MCF 10A (cell line): Measurements from ENCODE around the gene CATSPERD. TPM values are rescaled to one million over a fixed set of nuclear protein-coding genes. Genes with fewer than 3 reads are reported as not detected.

Experiments
- BruUV-seq: library from RNA; stranded (reverse); fragments of 400-500 nt; replicated peaks from 2 replicates; lab custom pipeline; 2021; lab: Mats Ljungman, UMichigan
- CTCF ChIA-PET: fragments of 300-600 bp; sonication (Branson Sonifier 250); formaldehyde crosslinking; extraction: SDS; loops from one replicate; lab custom pipeline; 2021; ENCODE audit warnings: antibody characterized with exemption, inconsistent platforms; lab: Yijun Ruan, JAX
- POLR2A ChIA-PET: fragments of 300-600, 350-650 bp; sonication (Branson Sonifier 250); formaldehyde crosslinking; extraction: SDS; loops from one replicate; lab custom pipeline; 2020; ENCODE audit warnings: antibody characterized with exemption, inconsistent platforms; lab: Yijun Ruan, JAX
- DNase-seq: peaks from one replicate; pipeline ENCODE4 v3.0.0-alpha.2; 2018; ENCODE audit not compliant: unreplicated experiment
- H3K27ac Mint-ChIP-seq: one replicate; pipeline ENCODE4 v1.8.0; 2022; ENCODE audit warnings: mild to moderate bottlenecking, low read depth, mixed read lengths; ENCODE audit not compliant: unreplicated experiment
- H3K27me3 Mint-ChIP-seq: one replicate; pipeline ENCODE4 v1.8.0; 2022; ENCODE audit warnings: mixed read lengths; ENCODE audit not compliant: insufficient read depth, unreplicated experiment
- H3K36me3 Mint-ChIP-seq: one replicate; pipeline ENCODE4 v1.8.0; 2022; ENCODE audit warnings: mild to moderate bottlenecking, moderate library complexity, mixed read lengths; ENCODE audit not compliant: insufficient read depth, unreplicated experiment
- H3K4me1 Mint-ChIP-seq: one replicate; pipeline ENCODE4 v1.8.0; 2022; ENCODE audit warnings: mixed read lengths; ENCODE audit not compliant: insufficient read depth, unreplicated experiment
- H3K4me3 Mint-ChIP-seq: one replicate; pipeline ENCODE4 v1.8.0; 2022; ENCODE audit warnings: mild to moderate bottlenecking, moderate library complexity, mixed read lengths; ENCODE audit not compliant: unreplicated experiment
- H3K9me3 Mint-ChIP-seq: one replicate; pipeline ENCODE4 v1.8.0; 2022; ENCODE audit warnings: mixed read lengths; ENCODE audit not compliant: unreplicated experiment
- CTCF ChIP-seq: fragments of 200-600 bp; IDR thresholded peaks from one replicate; pipeline ENCODE4 v1.8.0; 2022; ENCODE audit warnings: antibody characterized with exemption, mild to moderate bottlenecking; ENCODE audit not compliant: unreplicated experiment
- intact Hi-C: fragments of 100-400 bp; cut with micrococcal nuclease; formaldehyde crosslinking; loops from 2 replicates; pipeline ENCODE4 v1.14.1; 2022
- total RNA-seq: library from RNA; stranded (reverse); gene quantifications from 2 replicates; pipeline ENCODE4 v1.2.3, GENCODE V29; 2022

The CATSPERD gene
- total RNA-seq, 1 experiment from 2014 or later: not detected

DNA sequence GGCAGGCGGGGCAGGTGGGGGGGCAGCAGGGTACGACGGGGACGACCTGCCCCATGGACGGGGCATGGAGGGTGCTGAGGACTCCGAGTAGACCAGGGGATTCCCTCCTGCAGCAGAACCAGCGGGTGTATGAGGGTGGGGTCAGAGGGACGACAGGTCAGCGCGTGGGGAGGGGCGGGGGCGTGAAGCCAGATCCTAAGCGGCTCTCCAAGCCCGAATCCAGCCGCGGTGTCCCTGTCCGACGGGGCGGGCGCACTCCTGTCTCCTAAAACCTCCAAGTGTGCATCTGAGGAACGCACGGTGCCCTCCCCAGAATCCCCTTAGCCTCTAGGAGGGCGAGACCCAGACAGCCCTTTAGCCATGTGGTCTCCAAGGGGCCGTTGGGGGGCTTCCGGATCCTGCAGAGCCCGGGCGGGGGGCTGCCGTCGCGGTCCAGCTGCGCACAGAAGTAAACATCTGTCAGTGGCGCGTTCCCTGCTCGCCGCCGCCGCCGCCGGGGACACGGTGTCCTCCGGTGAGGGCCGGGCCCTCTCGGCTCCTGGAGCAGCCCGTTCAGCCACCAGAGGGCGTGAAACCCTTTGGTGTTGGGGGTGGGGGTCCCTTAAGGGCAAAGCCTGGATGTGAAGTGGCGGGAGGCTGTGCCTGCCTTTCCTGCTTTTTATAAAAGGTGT is 85.2 kb downstream of the CATSPERD start:
- Mint-ChIP-seq H3K27me3 (no peaks in the 10 kb centered on the region), H3K9me3 (no peaks in the 10 kb centered on the region), H3K36me3 (peaks cover 9% of the 10 kb centered on the region), H3K4me1 (no peaks in the 10 kb centered on the region), H3K4me3 (peak overlapping the region; percentile 29), H3K27ac (no peak overlapping the region)
- DNase-seq: peak; percentile 72
- ChIA-PET CTCF (interaction anchor here (0.6 to 0.7 kb wide), 4 partner anchors 11 to 625 kb away, joined by 3 to 4 read pairs (median 3); no protein-coding TSS in a partner anchor), POLR2A (no interaction called here)
- intact Hi-C loops: loop anchor here (2.0 to 10.0 kb wide), 2 partner anchors 87 to 179 kb away; no protein-coding TSS in a partner anchor
- TF ChIP-seq CTCF: peak; percentile 77
- BruUV-seq: no TSS peak

GRCh38 chr19:5806133-5806489 is 85.7 kb downstream of the CATSPERD start:
- no TSS peak for BruUV-seq
- Mint-ChIP-seq H3K4me1 (no peaks in the 10 kb centered on the region), H3K4me3 (peak overlapping the region; percentile 29), H3K27me3 (no peaks in the 10 kb centered on the region), H3K27ac (no peak overlapping the region), H3K36me3 (peaks cover 9% of the 10 kb centered on the region), H3K9me3 (no peaks in the 10 kb centered on the region)
- POLR2A ChIA-PET: interaction anchor here (0.6 kb wide), 1 partner anchor 44 kb away, joined by 3 read pairs; no protein-coding TSS in a partner anchor
- CTCF ChIA-PET: interaction anchor here (0.6 to 4.3 kb wide), 6 partner anchors 12 to 625 kb away, joined by 3 to 25 read pairs (median 4); no protein-coding TSS in a partner anchor
- DNase-seq: no peak
- intact Hi-C loops: loop anchor here (10.0 kb wide), 1 partner anchor 179 kb away; no protein-coding TSS in a partner anchor
- TF ChIP-seq CTCF: peak; percentile 23

GRCh38 chr19:5806905-5807304 is 86.5 kb downstream of the CATSPERD start:
- H3K4me3 Mint-ChIP-seq: no peak overlapping the region
- no peak for DNase-seq
- intact Hi-C loops: loop anchor here (10.0 kb wide), 1 partner anchor 178 kb away; no protein-coding TSS in a partner anchor
- H3K9me3 Mint-ChIP-seq: no peaks in the 10 kb centered on the region
- no TSS peak for BruUV-seq
- H3K4me1 Mint-ChIP-seq: no peaks in the 10 kb centered on the region
- TF ChIP-seq CTCF: no peak
- H3K36me3 Mint-ChIP-seq: peaks cover 9% of the 10 kb centered on the region
- no peaks in the 10 kb centered on the region for H3K27me3 Mint-ChIP-seq
- POLR2A ChIA-PET: interaction anchor here (0.6 kb wide), 1 partner anchor 44 kb away, joined by 3 read pairs; no protein-coding TSS in a partner anchor
- CTCF ChIA-PET: interaction anchor here (0.6 to 4.3 kb wide), 5 partner anchors 17 to 185 kb away, joined by 3 to 25 read pairs (median 3); no protein-coding TSS in a partner anchor
- H3K27ac Mint-ChIP-seq: no peak overlapping the region

GRCh38 chr19:5808120-5808816 is 87.8 kb downstream of the CATSPERD start:
- intact Hi-C loops: loop anchor here (10.0 kb wide), 1 partner anchor 177 kb away; no protein-coding TSS in a partner anchor
- no peak overlapping the region for H3K27ac Mint-ChIP-seq
- no peak for DNase-seq
- BruUV-seq: no TSS peak
- peaks cover 9% of the 10 kb centered on the region for H3K36me3 Mint-ChIP-seq
- no peaks in the 10 kb centered on the region for H3K4me1 Mint-ChIP-seq
- ChIA-PET POLR2A (interaction anchor here (0.7 kb wide), 1 partner anchor 17 kb away, joined by 3 read pairs; no protein-coding TSS in a partner anchor), CTCF (interaction anchor here (0.6 to 4.3 kb wide), 6 partner anchors 11 to 159 kb away, joined by 3 to 25 read pairs (median 4); no protein-coding TSS in a partner anchor)
- H3K27me3 Mint-ChIP-seq: no peaks in the 10 kb centered on the region
- no peak overlapping the region for H3K4me3 Mint-ChIP-seq
- no peak for TF ChIP-seq CTCF
- H3K9me3 Mint-ChIP-seq: no peaks in the 10 kb centered on the region
